HG02973 (cell line): ENCODE results near the gene SYNE3.

Source experiments
- ATAC-seq: cut with Tn5 transposase; IDR thresholded peaks from one replicate; pipeline ENCODE4 v1.9.1; 2021; ENCODE audit warnings: moderate library complexity; ENCODE audit not compliant: unreplicated experiment

The SYNE3 gene

DNA sequence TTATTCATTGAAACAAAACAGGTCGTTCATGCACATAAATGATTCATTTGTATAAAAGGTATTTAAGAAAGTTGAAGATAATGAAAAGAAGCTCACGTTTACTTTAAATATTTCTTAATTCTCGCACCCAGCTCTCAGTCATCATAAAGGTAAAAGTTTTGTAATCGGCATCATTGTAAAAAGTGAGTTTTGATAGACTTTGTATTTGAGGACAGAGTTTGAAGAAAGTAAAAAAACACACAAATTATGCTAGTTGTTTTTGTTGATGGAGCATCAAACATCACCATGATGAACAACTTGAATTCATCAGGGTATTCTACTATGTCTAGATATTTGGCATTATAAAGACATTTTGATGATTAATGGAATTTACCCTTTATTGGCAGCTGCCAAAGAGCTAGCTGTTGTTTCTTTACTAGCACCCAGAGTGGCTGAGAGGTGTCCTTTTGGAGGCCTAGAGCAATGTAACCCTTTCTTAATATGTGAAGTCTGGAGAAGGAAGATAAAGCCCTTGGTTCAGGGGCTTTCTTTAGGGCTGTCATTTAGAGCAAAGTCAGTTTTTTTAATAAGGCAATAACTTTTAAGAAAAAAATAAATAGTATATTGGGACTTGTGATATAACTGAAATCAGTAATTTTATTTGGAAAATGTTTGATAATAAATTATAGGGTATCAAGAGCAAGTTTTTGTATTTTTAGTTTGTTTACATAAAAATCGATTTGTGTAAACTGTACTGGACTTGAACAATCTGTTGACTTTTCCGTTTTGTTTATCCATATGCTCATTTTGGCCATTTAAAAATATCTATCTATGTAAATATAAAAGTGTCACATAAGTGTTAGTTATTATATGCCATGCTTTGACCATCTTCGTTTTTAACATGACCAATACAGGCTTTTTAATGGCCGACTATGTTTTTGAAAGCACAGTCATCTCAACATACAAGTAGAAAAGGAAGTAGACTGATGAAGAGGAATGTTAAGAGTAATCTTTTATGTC lies 25.8 kb upstream of the SYNE3 start:
- no peak for ATAC-seq

DNA sequence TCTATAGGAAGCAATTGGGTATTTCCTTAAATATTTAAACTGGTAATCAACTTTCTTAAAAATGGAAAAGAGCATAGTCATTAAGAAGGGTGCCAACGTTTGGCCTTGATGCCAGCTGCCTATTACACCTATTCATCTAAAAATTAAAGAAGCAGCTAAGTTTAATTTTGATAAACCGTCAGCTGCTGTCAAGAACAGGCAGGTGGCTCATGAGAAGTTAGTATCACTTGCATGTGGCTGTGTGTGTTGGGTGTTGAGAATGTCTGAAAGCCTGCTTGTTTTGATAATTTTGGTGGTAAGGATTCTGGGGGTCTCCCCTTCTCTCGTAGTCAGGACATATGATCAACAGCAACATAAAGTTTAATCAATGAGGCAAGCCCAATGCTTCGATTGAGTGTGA lies 24.9 kb upstream of the SYNE3 start:
- ATAC-seq, result no peak

DNA sequence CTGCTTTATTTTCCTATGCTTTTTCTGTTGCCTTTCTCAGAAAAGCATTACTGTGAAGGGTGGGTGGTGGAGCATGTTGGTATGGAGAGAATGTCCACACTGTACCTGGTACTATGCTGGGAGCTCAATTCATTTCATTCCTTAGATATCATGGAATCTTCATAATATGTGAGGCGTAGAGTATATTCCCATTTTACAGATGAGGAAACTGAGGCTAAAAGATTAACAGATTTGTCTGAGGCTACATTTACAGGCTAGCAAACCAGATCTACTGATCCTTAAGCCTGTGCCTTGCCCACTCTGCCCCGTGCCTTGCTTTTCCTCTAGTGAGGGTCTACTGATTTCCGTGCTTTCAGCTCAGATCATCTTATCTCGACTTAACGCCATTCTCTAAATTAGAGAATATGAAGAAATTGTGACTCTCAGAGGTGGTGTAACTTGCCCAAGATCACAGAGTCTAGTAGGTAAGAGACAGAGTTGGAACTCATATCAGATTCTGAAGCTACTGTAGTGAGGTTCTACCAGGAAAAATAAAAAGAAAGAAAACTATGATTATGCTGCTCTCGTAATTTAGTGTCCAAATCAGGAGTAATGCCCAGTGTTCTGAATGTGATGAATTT lies 23.9 kb upstream of the SYNE3 start:
- ATAC-seq, result no peak

DNA sequence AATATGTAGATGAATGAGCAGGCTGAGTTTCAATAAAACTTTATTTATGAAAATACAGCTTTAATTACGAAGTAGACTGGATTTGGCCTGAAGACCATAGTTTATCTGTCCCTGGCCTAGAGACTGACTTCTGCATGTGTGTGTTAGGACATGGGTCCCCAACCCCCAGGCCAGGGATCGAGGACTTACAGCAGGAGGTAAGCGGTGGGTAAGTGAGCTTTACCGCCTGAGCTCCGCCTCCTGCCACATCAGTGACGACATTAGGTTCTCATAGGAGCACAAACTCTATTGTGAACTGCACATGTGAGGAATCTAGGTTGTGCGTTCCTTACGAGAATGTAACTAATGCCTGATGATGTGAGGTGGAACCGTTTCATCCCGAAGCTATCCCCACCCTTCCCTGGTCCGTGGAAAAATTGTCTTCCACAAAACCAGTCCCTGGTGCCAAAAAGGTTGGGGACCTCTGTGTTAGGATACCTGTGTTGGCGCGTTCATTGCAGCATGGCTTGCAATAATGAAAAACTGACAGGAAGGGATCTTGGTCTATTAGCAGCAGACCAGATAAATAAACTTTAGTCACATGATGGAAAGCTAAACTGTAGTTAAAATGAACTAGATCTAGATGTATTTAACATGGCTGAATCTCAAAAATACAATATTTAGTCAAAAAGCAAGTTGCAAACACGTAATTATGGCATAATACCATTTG lies 22.5 kb upstream of the SYNE3 start:
- no peak for ATAC-seq

DNA sequence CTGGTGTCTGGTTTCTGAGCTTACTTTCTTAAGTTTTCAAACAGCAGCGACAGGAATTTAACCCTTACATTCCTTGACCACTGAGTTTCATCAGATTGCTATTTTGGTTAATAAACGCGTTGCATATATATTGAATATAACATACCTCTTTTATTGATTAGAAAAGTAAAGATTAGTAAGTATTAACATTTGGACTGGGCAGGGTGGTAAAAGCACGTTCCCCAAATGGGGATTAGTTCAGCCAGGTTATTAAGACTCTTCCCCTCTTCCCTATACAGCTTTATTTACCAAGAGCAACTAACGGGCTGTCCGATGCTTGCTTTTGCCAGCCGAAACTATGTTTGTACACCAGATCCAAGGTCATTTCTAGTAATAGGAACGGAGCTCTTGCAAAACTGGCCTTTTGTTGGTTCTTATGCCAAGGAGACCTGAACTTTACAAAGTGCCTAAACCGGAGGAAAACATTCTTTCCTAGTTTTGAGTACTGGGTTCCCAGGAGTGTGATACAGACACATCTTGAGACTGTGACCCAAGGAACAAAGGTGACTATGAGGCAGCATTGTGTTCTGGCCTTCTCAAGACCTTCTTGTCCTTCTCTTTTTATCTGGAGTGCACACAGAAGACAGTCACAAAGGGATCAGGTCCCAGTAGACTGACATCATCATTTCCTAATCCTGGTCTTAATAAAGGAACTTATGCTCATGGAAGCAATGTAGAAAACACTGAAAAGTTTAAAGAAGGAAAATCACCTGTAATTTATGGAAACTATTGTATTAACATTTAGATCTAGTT lies 21.0 kb upstream of the SYNE3 start:
- no peak for ATAC-seq

DNA sequence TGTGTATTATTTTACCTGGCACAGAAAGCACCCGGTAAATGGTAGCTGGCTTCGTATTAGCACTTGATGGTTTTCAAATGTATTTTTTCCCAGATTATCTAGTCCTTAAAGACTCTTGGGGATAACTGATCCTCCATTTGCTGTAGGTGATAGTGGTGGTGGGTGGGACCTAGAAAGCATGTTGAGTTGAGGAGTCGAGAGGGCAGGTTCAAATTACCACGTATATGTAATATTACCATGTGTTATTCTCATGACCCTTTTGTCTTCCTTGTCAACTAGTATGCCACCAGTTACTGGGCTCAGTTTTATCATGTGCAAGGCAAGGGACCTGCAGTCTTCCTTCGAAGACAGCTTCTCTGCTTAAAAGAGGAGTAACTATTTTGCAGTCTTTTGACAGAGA lies 20.2 kb upstream of the SYNE3 start:
- no peak for ATAC-seq

DNA sequence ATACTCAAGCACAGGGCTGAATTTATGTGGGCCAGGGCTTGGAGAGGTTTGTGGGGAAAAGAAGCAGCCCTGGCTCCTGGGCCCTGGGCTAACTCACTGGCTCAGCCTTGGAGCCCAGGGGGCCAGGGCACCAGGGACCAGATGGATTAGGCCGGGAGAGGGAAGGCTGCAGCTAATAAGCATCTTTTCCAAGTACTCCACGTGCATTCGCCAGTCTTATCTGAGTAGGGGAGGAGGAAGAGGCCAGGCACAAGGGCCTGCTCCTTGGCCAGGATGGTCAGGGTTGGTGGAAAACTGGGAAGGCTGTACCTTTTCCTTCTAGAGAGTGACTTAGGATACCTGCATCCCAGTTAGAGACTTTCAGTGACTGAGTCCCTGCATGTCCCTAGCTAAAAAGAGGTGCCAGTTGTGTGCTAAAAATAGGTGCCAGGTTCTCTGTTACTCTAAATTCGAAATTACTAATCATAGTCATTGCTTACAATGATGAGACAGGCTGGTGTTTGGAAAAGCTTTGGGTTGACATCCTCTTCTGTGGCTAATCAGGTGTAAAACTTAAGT lies 19.7 kb upstream of the SYNE3 start:
- no peak for ATAC-seq

DNA sequence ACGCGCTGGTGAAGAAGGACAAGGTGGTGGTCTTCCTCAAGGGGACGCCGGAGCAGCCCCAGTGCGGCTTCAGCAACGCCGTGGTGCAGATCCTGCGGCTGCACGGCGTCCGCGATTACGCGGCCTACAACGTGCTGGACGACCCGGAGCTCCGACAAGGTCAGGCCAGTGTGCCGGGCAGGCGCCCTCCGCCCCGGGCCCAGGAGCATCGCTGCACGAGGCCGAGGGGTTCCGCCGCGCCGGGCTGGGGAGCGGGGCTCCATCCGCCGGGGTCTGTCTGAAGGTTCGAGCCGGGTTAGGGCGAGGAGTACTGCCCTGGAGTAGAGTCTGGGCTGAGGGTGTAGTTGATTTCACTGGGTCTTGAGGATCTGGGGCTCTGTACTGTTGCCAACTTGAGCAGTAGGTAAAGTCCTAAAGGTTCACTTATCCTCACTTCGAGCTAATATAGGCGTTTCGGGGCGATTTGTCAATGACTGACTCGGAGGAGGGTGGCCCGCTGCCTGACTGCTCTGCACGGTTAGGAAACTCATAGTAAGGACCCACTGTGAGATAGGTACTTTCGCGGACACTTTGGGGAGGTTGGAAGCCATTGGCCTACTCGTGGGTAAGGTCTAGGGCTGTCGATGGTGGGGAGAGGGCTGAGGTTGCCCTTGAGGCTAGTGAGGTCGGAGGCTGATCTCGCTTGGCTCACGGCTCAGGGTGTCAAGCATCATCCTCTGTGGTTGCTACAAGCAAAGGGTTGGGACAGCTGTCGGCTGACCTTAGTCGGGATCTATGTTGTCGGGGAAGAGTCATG lies 19.0 kb upstream of the SYNE3 start:
- ATAC-seq, result no peak

DNA sequence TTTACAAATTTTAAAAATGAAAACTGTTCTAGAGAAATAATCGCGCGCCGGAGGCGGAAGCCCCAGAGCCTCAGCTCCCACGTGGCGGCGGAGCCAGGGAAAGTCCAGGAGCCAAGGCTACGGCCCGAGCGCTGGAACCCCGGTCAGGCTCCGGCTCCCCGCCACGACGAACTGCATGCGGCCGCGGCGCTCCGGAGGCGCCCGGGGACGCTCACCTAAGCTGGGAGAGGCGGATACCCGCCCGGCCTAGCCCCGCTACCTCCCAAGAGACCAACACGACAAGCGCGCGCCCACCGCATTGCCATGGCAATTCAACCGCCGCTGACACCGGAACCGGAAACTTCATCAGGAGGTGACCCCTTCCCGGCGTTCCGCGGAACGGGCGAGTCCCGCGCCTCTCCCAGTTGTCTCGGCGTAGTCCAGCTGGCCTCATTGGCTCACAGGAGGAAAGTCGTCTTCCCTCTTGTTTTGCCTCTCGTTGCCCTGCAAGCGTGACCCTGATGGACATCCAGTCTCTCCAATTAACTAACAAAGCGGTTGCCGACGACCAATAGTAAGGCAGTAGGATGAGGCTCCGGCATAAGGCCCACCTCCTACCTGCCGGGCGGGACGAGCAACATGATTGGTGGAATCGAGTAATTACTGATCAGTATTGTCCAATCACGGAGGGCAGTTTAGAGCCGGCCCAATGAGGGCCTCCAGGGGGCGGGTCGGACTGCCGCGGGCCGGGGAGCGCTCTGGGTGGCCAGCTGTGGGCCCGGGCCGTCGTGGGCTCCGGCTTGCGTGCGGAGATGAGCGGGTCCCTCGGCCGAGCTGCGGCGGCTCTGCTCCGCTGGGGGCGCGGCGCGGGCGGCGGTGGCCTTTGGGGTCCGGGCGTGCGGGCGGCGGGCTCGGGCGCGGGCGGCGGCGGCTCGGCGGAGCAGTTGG lies 18.1 kb upstream of the SYNE3 start, which contains the start of gene GLRX5:
Gene GLRX5 (plus strand): TSS at position 752 of the 927 bp plus-strand sequence. CDS start 40 bp downstream, at position 792.
- ATAC-seq, result peak; percentile 86

DNA sequence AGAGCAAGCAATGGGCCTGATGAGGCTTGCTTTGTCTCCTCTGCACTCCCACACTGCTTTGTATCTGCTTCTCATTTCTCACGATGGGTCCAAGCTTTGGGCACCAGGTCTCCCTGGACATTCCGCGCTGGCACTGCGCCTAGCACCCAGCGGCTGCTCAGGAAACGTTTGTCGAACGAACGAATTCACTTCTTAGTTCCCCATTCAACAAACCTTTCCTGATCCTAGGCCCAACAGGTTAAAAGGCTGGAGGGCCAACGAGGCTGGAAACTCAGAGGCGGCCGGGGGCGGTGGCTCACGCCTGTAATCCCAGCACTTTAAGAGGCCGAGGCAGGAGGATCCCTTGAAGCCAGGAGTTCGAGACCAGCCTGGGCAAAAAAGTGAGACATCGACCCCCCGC lies 17.4 kb upstream of the SYNE3 start:
- ATAC-seq, result no peak

DNA sequence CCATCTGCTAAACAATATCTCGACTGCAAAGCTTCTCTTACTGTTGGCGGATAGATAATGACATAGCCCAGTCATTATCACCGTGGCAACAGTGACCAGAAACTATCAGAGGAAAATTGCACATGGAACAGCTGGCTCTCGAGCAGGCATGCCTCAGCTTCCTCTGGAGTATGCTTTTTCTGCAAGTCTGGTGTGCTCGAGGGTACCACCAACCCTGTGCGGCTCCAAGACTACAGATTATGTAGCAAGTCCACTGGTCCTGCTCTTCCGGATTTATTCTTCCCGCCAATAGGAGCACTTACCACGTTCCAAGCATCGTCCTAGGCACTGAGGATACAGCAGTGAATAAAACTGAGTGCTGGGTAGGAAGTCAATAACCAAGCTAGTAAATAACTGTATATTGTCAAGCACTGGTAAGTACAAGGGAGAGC lies 17.0 kb upstream of the SYNE3 start:
- no peak for ATAC-seq

DNA sequence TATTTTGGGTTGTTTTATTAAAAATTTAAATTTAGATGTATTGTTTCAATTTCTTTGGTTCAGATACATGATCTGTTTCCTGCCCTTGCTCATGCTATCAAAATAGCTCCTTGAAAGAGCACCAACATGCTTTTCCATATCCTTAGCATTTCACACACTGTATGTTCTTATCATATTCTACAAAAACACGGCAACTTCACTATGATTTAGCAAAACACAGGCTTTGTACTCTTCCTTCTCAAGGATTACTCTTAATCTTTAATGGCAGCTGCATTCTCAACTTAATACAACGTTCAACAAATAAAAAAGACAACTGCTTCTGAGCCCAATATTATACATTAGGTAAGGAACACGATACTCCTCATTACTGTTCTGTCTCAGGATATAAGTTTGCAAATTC lies 15.5 kb upstream of the SYNE3 start:
- no peak for ATAC-seq

DNA sequence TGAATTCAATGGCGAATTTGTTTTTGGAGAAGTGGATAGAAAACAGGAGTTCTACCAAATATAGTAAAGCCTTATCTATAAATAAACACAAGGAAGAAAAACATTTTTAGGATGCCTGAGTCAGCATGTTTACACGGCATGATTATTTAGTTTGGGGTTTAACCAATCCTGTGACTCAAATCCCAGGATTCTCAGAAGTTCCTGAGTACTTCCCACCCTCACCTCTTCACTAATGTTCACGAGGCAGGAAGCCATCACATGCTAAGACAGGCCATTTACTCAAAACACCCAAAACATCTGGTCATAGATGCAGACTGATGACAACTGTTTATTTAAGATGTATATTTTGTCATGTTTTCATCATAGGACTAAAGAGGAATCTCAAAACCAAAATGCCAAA lies 15.0 kb upstream of the SYNE3 start:
- no peak for ATAC-seq

DNA sequence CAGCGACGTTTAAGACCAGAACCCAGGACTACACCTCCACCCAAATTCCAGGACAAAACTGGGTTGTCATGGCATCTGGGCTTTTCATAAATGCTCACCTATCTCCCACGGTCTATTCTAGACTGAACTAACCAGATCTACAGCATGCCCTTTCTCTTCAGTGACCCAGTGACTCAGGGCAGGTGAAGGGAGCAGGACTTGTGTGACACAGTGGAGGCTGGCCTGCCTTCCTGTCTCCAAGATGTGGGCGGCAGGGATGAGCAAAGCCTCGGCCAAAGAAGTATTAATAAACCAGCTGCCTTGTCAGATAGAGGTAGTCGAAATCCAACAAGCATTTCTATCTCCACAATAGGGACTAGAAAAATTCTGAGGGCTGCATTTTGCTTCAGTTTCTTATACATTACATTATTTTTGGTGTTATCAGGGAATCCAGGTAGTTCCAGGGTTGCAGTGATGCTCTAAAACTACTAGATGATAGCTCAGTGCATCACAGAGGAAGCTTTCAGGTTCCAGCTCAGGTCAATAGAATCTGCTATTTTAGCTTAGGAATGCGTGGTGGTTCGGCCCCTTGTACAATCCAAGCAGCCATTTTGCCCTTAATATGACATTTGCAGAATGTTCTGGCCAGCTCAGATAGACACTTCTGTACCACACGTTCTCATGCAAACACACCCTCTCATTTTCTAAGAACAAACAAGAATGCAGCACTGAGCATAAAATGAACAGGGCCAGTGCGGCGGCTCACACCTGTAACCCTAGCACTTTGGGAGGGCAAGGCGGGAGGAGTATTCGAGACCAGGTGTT lies 14.2 kb upstream of the SYNE3 start:
- no peak for ATAC-seq

DNA sequence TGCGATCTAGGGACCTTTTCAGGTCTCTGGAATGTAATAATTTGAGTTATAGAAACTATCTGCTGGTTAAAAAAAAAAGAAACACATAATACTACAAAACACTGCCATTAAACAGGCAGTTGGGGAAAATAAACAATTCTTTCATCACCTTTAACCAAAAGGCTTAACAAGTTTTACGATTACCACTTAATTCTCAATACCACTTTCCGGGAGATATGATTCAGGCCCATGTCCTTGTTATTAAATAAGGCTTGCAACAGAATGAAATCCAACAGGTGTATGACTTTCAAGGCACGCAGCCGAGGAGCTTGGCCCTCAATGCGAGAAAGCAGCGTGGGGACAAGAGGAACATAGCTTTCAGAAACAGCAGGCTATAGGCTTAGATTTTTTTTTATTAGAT lies 12.8 kb upstream of the SYNE3 start:
- no peak for ATAC-seq

DNA sequence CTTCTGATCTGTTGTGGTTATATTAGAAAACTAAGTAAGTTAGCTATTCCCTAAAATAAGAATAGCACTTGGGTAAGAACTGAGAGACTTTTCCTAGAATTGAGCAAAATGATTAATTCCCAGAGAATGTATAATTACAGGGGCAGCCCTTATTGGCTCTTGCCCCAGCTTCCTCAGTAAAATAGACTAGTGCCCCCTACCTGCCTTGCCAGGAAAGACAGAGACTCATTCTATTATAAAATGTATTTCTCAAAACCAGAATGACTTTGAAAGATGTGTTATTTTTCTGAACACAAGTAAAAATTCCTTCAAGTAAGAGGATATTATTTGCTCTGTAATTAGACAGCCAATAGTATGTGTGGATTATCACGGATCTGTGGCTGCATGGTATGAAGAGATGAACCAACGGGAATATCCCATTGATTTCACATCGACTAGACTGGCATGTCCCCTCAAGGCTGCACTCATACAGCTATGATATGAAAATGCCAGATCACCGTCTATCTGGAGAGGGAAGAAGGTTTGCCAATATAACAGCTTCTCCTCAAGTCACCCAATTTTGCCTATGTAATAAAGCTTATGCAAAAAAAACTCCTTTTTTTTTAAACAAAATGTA lies 11.0 kb upstream of the SYNE3 start:
- no peak for ATAC-seq
